Measurements from ENCODE around the gene NCAPD3. TPM values are rescaled to one million over a fixed set of nuclear protein-coding genes. Genes with fewer than 3 reads are reported as not detected.
A peak's percentile ranks its signal among the peaks of the same experiment; 100 is the strongest.
"Not testable (repeated sequence)": the region's sequence is repeated elsewhere in the genome, so short reads cannot be mapped to it uniquely, and the experiment has no call there.

Gene NCAPD3, protein sequence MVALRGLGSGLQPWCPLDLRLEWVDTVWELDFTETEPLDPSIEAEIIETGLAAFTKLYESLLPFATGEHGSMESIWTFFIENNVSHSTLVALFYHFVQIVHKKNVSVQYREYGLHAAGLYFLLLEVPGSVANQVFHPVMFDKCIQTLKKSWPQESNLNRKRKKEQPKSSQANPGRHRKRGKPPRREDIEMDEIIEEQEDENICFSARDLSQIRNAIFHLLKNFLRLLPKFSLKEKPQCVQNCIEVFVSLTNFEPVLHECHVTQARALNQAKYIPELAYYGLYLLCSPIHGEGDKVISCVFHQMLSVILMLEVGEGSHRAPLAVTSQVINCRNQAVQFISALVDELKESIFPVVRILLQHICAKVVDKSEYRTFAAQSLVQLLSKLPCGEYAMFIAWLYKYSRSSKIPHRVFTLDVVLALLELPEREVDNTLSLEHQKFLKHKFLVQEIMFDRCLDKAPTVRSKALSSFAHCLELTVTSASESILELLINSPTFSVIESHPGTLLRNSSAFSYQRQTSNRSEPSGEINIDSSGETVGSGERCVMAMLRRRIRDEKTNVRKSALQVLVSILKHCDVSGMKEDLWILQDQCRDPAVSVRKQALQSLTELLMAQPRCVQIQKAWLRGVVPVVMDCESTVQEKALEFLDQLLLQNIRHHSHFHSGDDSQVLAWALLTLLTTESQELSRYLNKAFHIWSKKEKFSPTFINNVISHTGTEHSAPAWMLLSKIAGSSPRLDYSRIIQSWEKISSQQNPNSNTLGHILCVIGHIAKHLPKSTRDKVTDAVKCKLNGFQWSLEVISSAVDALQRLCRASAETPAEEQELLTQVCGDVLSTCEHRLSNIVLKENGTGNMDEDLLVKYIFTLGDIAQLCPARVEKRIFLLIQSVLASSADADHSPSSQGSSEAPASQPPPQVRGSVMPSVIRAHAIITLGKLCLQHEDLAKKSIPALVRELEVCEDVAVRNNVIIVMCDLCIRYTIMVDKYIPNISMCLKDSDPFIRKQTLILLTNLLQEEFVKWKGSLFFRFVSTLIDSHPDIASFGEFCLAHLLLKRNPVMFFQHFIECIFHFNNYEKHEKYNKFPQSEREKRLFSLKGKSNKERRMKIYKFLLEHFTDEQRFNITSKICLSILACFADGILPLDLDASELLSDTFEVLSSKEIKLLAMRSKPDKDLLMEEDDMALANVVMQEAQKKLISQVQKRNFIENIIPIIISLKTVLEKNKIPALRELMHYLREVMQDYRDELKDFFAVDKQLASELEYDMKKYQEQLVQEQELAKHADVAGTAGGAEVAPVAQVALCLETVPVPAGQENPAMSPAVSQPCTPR (N-terminal part only)
- total RNA-seq: 12.7 and 14.4 TPM in 2 replicates

DNA sequence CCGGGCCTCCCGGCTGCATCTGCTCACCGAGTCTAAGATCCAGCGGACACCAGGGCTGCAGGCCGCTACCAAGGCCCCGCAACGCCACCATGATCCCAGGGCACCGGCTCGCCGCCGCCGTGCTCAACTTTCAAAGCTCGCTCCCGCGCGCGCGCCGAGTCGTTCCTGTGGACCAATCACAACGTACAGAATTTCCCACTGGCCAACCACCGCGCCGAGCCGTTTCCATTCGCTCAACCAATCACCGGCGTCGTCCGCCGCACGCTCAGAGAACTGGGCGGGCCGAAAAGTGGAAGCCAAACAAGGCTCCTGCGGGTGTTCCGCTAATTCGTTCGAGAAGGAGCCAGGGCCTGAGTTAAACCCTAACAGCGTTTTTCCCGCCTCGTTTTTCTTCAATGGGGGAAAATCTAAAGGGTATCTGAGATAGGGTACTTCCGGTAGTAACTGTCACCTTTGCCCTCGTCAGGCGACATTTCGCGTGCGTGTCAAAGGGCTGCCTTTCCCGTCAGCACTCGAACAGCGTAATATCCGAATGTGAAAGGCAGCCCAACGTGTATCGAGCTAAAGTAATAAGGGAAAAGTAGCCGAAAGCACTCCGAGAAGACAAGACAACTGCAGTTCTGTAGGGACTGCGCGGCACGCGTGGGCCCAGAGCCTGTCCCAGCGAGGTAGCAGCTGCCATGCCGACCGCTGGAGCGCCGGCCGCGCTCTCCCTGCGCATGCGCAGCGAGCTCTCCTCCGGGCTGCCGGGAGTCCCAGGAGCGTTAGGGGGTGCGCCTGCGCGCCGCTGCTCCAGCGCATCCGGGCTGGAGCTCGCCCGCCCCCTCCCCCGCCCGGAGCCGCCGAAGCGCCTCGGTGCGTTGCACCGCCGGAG, at the start of gene NCAPD3, which contains the start of gene VPS26B:
Gene NCAPD3, minus strand, starts transcription at position 132 of the 874 bp plus-strand sequence. Its CDS starts 41 bp downstream, at position 91.
Gene VPS26B, plus strand, starts transcription at position 836 of the 874 bp plus-strand sequence. CDS start 452 bp downstream, outside the sequence.
- peak; percentile 97 to 98 for DNase-seq (ENCODE audit: low read depth in 2 of 2)

DNA sequence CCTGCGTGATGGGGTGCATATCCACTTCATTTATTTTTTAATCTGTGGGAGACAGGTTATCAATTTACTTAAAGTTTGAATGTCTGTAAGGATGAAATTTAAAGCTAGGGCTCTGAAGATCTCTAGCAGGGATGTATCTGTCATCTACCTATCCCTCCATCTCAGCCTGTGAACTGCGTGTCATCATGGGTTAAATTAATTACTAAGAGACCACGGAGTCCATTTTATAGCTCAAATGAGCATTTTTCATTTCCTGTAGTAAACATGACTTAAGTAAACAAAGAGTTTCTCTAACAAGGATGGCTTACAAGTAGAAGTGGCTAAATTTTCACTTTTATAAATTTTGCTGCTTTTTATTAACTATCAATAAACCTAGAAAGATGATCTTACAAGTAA, 49.5 kb upstream of the NCAPD3 start:
- no peak for DNase-seq (ENCODE audit: low read depth in 2 of 2)

DNA sequence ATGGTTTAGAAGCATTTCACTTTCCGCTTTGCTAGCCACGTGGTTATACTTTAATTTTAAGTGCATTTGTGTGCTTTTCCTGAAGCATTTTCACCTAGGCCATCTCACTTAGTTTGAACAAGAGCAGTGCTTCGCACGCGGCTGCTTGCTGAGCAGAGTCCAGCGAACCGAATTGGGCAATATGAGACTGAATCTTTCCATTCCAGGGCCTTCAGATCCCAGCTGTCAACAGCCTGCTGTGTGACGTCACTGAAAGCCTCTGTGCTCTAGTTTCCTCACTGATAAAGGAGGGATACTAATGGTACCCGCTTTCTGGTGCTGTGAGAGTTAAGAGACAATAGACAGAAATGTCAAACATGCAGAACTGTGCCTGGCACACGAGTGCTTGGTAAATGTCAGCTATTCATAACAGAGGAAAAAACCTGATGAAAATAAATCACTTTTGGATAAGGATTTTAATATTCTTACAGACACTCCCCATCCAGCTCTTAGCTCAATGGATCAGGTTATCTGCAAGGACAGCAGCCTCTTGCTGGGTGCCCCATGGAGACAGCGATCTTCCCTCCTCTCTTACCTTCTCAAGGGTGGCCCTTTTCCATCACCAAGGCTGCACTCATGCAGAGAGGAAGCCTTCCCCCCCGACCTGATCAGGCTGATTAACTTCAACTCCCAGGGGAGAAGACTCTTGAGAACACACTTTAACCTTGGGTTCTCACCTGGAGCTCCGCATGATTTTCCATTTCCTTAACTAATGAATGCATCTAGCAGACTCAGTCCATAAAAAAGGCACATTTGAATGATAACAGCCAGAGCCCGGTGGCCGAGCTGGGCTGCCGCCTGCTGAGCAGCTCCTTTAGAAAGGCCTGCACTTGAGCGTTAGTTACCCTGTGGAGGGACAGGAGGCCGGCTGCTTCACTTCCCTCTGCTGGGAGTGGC, 48.9 kb upstream of the NCAPD3 start:
- peak in 1 of 2 donors; percentile 28 for DNase-seq (ENCODE audit: low read depth in 2 of 2)

DNA sequence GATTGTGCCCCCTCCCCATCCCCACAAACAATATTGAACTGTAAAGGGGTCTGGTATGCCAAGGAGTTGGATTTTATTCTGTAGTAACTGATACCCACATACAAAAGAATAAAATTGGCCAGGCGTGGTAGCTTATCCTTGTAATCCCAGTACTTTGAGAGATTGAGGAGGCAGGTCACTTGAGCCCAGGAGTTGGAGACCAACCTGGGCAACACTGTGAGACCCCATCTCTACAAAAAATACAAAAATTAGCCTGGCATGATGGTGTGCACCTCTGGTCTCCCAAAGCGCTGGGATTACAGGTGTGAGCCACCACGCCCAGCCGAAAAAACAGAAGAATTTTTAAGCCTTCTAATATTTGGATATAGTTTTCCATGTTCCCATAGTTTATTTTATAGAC, 48.2 kb upstream of the NCAPD3 start:
- no peak for DNase-seq (ENCODE audit: low read depth in 2 of 2)

DNA sequence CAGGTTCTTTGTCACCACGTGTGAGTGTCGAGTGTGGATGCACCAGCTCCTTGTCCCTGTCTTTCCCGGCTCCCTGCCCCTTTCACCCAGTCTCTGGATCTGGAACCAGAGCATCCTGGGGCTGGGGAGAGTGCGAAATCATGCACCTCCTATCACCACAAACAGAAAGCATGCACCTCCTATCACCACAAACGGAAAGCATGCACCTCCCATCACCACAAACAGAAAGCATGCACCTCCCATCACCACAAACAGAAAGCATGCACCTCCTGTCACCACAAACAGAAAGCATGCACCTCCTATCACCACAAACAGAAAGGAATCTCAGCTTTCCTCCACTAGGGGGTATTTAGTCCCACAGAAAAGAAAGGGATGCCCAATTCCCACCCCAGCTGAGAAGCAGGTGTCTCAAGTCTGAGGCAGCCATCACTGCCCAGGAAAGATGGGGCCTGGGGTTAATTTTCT, 46.5 kb upstream of the NCAPD3 start:
- DNase-seq (ENCODE audit: low read depth in 2 of 2): no peak

DNA sequence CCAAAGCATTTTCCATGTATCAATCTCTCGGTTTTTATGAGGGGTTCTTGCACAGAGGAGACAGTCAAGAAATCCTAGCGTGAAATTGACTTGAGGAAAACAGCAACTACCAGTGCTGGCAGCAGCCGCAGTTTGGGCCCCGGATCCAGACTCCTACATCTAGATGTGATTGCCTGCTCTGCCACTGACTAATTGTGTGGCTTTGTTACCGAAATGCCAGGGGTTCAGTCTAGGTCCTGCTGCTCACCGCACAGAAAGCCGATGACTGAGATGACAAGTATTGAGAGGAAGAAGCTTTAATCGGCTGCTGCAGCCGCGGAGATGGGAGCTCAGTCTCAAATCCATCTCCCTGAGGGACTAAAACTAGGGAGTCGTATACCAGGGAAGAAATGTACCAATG, 44.2 kb upstream of the NCAPD3 start:
- no peak for DNase-seq (ENCODE audit: low read depth in 2 of 2)

DNA sequence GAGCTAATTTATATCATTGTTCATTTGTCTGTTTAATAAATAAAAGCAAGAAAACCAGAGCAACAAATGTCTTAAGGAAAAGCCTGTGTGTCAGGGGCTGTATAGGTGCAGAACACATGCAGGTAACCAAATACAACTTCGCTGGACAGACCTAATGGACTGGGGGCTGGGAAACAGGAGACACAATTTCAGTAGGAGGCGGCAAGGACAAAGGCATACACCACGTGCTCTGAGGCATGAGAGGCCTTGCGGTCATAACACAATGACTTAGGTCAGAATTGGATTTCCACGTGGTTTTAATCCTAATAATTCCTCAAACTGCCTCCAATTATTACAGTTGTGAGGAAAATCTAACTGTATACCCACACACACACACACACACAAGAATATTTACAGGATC, 43.7 kb upstream of the NCAPD3 start:
- no peak for DNase-seq (ENCODE audit: low read depth in 2 of 2)

DNA sequence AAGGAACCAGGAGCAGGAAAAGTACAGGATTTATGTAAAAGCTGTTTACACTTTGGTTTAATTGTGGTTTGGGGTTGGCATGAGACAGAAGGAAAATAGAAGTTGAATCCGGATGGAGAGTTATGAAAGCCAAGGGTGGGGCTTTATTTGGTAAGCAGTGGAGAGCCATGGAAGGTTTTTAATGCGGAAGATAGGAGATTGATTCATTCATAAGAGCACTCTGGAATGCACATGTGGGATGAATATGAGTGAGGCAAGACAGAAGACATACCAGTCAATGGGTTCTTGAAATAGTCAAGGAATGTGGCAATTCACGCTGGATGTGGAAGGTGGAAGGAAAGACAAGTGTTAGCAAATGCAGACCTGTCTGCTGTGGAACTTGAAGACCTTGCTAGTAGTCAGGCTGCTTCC, 43.1 kb upstream of the NCAPD3 start:
- peak in 1 of 2 donors; percentile 31 for DNase-seq (ENCODE audit: low read depth in 2 of 2)

DNA sequence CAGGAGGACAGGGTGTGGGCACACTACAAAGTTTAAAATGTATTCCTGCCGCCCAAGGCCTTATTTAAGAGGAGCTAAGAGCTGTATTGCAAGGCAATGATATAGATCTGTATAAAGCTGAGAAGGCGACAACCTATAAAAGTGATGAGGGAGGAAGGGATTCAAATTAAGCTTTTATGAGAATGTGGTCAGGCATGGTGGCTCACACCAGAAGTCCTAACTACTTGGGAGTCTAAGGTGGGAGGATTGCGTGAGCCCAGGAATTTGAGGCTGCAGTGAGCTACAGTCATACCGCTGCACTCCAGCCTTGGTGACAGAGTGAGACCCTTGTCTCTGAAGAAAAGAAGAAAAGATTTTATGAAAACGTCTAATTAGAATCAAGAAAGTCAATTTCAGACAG, 42.7 kb upstream of the NCAPD3 start:
- DNase-seq (ENCODE audit: low read depth in 2 of 2): no peak

DNA sequence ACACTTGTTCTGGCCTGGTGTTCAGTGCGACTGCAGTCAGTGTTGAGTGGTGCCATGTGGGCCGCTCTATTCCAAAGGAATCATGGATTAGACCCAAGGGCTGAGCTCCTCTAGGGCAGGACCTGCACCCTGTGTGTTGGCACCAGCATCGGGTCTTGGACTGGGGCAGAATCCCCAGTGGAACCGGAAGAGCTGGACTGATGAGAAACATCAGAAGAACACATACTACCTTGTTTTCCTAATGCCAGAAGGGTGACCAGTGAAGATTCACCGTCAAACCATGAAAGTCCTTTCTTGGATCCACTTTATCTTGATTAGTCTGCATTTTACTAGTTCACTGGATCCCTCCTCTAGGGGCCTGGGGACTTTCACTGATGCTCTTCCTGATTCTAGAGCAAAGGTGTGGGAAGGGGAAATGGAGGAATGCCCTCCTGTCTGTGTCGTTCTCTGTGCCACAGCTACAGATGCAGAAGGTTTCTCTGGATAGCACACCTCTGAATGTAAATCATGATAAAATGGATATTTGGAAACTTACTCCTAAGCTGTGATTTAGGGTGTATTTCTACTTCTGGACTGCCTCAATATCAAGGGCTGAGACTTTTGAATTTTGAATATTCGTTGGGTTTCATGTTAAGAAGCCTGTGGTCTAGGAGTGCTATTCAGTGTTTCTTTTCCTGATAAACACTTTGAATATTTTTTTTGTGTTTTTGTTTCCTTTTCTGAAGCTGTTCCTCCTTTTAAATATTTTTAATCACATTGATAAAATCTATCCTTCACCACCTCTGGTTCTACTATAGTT, 41.4 kb upstream of the NCAPD3 start:
- no peak for DNase-seq (ENCODE audit: low read depth in 2 of 2)

DNA sequence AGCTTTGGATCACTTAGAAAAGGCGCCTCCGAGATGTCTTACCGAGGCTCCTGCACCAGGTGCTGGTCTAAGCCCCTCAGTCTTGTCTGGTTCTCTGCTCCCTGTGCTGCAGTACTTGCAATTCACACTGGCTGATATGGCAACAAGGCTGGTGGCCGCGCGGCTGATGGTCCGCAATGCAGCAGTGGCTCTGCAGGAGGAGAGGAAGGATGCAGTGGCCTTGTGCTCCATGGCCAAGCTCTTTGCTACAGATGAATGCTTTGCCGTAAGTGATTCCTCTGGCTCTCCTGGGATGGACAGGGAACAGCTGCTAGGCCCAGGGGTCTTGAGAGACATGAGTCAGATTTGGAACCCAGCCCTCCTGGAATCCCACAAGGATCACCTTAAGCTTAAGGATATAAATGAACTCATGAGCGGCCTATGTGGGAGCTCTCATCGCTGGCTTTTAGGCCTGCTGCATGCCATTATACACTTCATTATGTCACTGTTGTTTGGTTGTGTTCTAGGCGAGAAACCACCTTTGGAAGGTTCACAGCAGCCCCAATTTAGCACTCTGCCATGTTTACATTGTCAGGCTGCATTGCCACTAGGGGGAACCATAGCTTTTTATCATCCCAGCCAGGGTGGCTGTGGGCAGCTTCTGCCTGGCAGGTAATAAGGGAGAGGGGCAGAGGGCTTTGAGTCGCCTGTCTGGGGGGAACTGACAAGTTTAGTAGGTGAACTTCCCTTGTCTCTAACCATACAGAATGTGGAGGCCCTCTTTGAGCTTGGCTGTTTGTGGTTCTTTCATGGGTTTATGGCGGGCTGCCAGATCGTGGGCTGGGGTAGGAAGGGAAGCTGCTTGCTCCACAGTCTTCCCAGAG, 38.1 kb upstream of the NCAPD3 start:
- peak; percentile 26 to 46 for DNase-seq (ENCODE audit: low read depth in 2 of 2)

DNA sequence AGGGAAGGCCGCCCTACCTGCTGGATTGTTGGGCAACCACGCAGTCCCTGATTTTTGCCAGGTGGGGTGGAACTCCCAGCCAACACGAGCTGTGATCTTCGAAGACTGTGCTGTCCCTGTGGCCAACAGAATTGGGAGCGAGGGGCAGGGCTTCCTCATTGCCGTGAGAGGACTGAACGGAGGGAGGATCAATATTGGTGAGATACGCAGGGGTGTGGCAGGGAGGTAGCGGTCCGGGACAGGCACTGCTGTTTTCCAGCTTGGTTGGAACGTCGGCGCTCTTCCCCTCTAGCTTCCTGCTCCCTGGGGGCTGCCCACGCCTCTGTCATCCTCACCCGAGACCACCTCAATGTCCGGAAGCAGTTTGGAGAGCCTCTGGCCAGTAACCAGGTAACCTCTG, 37.2 kb upstream of the NCAPD3 start:
- DNase-seq (ENCODE audit: low read depth in 2 of 2): no peak

DNA sequence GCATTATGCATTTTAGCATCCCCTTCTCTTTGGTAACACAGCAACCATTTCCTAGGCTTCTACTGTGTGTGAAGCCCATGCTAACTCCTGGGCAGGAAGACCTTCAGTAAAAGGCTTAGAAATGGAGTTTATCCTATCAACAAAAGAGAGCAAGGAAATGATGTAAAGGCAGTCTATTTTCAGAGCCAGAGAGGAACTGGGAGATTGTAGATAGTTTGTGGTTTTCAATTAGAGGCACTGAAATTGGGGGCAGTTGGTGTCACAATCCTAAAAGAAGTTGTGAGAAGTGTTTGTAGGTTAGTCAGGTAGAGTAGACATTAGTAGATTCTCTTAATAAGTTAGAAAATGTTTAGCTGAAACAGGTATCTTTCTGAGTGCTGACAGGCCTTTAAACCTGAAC, 36.7 kb upstream of the NCAPD3 start:
- no peak for DNase-seq (ENCODE audit: low read depth in 2 of 2)

DNA sequence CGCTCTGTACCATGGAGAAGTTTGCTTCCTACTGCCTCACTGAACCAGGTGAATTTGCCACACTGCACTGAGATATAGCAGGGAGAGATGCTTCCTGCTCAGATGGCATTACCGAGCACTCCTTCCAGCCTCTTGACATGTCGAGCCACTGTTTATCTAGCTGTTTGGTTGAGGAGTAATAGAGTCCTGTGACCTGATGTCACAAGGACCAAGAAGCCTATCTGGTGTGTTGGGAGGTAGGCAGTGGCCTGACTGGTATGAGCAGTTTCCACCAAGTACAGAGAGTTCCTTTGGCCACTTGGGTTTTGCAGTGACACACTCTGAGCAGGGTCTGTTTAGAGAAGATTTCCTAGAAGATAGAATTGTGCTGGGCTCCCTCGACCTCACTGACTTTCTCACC, 34.8 kb upstream of the NCAPD3 start:
- no peak for DNase-seq (ENCODE audit: low read depth in 2 of 2)

DNA sequence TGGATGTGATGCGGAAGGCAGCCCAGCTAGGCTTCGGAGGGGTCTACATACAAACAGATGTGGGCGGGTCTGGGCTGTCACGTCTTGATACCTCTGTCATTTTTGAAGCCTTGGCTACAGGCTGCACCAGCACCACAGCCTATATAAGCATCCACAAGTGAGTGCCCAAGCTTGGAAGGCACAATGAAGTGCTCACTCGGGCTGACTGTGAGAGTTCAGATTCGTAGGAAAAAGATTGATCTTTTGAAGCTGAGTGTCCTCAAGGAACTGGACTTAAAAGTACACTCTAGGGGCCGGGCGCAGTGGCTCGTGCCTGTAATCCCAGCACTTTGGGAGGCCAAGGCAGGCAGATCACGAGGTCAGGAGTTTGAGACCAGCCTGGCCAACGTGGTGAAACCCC, 33.3 kb upstream of the NCAPD3 start:
- no peak for DNase-seq (ENCODE audit: low read depth in 2 of 2)

DNA sequence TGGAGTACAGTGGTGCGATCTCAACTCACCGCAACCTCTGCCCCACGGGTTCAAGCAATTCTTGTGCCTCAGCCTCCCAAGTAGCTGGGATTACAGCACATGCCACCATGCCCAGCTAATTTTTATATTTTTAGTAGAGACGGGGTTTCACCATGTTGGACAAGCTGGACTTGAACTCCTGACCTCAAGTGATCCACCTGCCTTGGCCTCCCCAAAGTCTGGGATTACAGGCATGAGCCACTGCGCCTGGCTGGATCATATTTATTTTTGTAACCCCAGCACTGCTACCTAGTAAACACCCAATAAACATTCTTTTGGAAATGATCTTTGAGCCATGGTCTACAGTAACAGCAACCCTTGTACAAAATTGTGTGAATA, 31.4 kb upstream of the NCAPD3 start:
- DNase-seq (ENCODE audit: low read depth in 2 of 2): not testable (repeated sequence)

DNA sequence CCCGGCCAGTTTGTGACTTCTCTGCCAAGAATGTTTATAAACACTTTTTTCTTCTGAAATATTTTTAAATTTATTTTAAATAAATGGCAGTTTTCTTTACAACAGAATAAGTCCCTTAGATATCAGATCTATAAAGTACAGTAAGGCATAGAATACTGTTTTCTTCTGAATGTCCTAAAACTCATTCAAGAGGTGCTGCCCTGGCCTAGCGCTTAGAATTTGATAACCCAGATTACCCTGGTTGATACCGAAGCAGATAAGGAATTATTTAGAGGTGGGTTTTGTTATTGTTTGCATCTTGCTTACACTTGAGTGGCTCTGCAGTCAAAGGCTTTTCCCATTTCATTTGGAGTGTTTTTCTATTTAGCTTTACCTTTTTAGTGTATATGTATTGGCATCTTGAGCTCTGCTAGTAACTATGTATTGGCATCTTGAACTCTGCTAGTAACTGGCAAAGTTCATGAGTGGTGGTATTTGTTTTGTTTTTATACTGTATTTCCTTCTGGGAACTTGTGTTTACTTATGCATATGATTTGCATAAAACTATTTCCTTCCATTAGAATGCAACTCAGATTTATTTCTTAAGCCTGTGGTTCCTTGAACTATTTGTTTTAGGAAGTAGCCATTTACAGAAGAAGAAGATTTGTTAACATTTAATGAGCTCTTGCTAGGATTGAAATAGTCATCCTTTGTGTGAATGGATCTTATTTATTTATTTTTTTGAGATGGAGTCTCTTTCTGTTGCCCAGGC, 30.8 kb upstream of the NCAPD3 start:
- DNase-seq (ENCODE audit: low read depth in 2 of 2): no peak

All from lung microvascular endothelial cell (primary cell).